CD4-positive, alpha-beta T cell treated with Interleukin-17A for 4 hours (primary cell): ENCODE measurements around the gene METTL1.
"Not testable (repeated sequence)": the region's sequence is repeated elsewhere in the genome, so short reads cannot be mapped to it uniquely, and the experiment has no call there.

Experiments used
- DNase-seq: peaks from one replicate; pipeline ENCODE4 v3.0.0-alpha.2; 2020; ENCODE audit warnings: mixed read lengths

METTL1 gene

DNA sequence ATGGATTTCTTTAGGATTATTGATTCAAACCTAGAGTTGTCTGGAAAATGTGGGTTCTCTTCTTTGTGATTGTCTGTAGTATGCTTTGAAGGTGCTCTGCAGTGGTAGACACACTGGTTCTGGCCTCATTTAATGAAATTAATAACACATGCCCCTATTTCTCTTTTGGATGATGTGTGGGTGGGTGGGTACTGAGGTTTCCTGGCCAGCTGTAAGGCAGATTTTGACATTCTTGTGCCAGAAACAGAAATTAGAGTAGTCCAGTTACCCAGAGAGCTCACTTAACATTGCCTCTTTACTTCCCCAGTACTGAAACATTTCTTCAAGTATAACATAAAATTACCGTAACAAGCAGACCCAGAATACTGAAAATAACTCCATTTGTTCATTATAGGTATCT lies 25.1 kb upstream of the METTL1 start:
- no peak for DNase-seq

GRCh38 chr12:57795354-57795753 lies 23.4 kb upstream of the METTL1 start:
- DNase-seq = no peak

- no peak for DNase-seq
These were observed 22.0 kb upstream of the METTL1 start for GRCh38 chr12:57793920-57794319.

DNA sequence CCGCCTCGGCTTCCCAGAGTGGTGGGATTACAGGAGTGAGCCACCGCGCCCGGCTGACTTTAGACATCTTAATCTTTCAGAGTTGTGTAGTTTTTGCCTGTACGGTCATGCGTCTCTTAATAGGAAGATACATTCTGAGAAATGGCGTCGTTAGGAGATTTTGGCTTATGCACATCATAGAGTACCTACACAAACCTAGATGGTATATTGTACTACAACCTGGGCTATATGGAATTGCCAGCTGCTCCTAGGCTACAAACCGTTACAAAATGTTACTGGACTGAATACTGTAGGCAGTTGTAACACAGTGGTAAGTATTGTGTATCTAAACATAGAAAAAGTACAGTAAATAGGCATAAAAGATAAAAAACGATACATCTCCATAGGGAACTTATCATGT lies 12.0 kb upstream of the METTL1 start:
- no peak for DNase-seq

DNA sequence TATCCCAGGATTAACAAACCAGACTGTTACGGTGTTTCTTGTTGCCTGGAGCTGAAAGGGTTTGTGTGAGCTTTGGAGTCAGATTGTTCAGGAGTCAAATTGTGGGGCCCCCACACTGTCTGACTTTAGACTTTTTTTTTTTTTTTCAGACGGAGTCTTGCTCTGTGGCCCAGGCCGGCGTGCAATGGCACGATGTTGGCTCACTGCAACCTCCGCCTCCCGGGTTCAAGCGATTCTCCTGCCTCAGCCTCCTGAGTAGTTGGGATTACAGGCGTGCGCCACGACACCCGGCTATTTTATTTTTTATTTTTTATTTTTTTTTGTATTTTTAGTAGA lies 11.5 kb upstream of the METTL1 start:
- no peak for DNase-seq

- peak; percentile 99 for DNase-seq
These were observed 10.9 kb upstream of the METTL1 start, which contains the start of gene TSFM for GRCh38 chr12:57782608-57783465. TSS of gene TSFM (plus strand) at chr12:57782787. CDS start at chr12:57782802, 15 bp downstream.

DNA sequence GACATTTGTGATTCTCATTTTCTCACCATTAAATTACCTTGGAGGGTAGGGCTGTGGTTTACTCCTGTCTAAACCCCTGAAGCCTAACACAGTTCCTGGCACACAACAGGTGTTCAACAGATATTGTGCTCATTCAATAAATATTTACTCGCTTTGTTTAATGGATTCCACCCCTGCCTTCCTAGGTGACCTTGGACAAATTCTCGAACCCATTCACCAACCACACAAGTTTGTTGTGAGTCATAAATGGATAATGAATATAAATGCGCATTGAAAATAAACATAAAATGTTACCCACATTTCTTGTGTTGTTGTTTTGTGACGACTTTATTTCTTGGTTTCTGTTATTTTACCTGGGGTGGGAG lies 10.3 kb upstream of the METTL1 start:
- no peak for DNase-seq

- no peak for DNase-seq
These were observed 9.9 kb upstream of the METTL1 start for GRCh38 chr12:57781801-57782200.

DNA sequence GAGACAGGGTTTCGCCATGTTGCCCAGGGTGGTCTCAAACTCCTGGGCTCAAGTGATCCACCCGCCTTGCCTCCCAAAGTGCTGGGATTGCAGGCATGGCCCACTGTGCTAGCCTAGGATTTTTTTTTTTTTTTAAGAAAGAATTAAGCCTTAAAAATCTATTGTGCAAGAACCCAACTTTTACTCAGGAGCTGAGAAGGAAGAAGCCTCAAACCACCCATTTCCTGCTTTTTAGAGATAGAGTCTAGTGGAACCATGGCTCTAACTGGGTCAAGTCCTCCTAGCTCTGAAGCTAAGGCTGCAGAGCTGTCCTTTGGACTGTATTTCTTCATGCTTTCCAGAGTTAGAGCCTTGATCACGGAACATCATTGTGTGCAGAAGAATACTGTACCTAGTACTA lies 9.3 kb upstream of the METTL1 start:
- no peak for DNase-seq

DNA sequence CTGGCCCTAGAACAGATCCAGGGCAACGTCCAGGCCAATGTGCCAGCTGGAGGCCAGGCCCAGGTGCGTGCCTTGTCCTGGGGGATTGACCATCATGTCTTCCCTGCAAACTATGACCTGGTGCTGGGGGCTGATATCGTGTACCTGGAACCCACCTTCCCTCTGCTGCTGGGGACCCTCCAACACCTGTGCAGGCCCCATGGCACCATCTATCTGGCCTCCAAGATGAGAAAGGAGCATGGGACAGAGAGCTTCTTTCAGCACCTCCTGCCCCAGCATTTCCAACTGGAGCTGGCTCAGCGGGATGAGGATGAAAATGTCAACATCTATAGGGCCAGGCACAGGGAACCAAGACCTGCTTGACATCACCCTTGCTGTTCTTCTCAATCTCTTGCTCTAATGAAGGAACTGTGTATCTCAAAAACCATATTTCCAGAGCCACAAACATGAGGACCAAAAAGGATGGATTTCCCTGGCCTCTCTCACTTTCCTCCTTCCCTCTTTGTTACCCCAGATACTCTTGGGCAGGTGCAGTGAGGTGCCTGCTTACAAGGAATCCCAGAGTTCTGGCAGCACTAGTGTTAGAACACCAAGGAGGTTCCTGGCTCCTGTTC lies 8.5 kb upstream of the METTL1 start:
- DNase-seq = no peak

GRCh38 chr12:57779736-57780135 lies 7.8 kb upstream of the METTL1 start:
- no peak for DNase-seq

- DNase-seq = no peak
These were observed 6.0 kb upstream of the METTL1 start for GRCh38 chr12:57777911-57778310.

DNA sequence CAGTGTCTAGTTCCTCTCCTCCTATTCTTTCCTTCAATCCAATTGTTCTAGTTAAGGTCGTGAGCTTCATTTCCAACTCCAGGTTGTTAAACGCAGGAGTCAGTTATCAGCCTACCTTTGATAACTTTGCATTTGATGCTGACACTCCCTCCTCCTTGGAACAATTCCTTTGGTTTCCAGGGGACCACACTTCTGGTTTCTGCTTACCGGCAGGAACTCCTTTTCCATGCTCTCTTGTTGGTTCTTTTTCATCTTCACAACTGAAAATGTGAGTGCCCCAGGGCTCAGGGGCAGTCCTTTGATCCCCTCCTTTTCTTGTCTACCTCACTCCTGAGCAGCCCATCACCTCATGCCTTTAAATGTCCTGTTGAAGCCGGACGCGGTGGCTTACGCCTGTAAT lies 5.5 kb upstream of the METTL1 start:
- DNase-seq = no peak

GRCh38 chr12:57776247-57776587 lies 4.3 kb upstream of the METTL1 start:
- no peak for DNase-seq

GRCh38 chr12:57775563-57776246 lies 3.8 kb upstream of the METTL1 start:
- DNase-seq = no peak

GRCh38 chr12:57775044-57775443 lies 3.1 kb upstream of the METTL1 start:
- DNase-seq = no peak

- DNase-seq = not testable (repeated sequence)
These were observed 2.7 kb upstream of the METTL1 start for GRCh38 chr12:57774634-57775033.

DNA sequence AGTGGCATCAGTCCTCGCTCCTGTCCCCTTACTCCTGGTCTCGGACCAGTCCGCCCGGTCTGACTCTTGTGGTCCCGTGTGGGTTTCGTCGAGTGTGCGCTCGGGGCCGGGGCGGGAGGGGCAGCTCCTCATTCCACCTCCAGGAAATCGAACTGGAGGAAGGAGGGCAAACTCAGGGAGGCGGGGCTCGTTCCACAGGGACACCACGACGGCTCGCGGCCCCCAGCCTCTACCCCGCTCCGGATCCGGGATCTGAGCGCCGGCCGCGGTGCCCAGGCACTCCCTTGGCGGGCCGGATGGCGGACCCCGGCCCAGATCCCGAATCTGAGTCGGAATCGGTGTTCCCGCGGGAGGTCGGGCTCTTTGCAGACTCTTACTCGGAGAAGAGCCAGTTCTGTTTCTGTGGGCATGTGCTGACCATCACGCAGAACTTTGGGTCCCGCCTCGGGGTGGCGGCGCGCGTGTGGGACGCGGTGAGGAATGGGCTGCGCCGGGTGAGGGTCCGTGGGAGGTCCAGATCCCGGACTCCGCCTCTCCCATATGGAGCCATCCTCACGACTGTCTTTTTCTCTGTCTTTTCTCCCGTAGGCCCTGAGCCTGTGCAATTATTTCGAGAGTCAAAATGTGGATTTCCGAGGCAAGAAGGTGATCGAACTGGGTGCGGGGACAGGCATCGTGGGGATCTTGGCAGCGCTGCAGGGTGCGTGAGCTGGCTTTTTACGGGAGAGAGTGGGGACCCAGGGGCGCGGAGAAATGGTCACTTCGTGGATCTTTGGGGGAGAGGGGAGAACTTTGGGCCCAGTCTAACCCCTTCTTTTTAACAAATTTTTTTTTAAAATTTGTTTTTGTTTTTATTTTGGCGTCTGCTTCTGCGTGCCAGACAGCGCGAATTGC lies 771 bp upstream of the METTL1 start, which contains the start of gene EEF1AKMT3:
Gene EEF1AKMT3, plus strand, starts transcription at position 186 of the 894 bp plus-strand sequence. Its CDS starts 111 bp downstream, at position 297.
- DNase-seq = peak; percentile 52

- DNase-seq = peak; percentile 91
These were observed 551 bp downstream of the METTL1 start for GRCh38 chr12:57771236-57771872.

DNA sequence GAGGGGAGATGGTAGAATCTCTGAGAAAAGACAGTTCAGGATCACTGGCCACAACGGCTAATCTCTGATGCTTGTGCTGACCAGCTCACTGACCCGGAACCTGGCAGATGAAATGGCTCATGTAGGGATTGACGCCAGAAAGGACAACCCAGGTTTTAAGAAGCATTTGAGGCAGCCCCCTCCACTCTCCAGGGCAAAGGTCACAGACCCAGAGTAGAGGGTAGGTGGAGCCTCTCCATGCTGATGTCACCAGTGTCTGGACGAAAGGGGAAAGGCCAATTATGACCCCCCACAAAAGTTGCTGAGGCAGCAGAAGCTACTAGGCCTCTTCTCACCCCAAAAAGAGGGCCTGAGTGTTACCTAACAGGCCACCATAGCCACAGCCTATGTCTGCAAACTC lies 1.2 kb downstream of the METTL1 start:
- no peak for DNase-seq

- DNase-seq = no peak
These were observed 2.3 kb downstream of the METTL1 start for GRCh38 chr12:57769594-57769993.

DNA sequence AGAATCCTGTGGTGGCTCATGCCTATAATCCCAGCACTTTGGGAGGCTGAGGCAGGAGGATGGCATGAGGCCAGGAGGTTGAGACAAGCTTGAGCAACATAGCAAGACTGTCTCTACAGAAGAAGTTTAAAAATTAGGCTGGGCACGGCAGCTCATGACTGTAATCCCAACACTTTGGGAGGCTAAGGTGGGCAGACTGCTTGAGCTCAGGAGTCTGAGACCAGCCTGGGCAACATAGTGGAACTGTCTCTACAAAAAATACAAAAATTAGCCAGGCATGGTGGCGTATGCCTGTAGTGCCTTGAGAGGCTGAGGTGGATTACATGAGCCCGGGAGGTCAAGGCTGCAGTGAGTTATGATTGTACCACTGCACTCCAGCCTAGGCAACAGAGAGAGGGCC lies 4.0 kb downstream of the METTL1 start:
- no peak for DNase-seq
